Skeletal muscle tissue (tissue), 4 donors: Measurements from ENCODE around the gene ADAM33. TPM values are rescaled to one million over a fixed set of nuclear protein-coding genes. Genes with fewer than 3 reads are reported as not detected.

Experiments
- H3K27ac ChIP-seq: one replicate; pipeline ENCODE4 v1.7.0; 2013; ENCODE audit warnings: mild to moderate bottlenecking, low read depth, low read length, inconsistent platforms
- H3K27me3 ChIP-seq, 3 donors: one replicate each; pipeline ENCODE4 v1.7.0; 2013; ENCODE audit warnings: low read length in 3 of 3; ENCODE audit not compliant: control insufficient read depth in 3 of 3, insufficient read depth in 3 of 3
- H3K36me3 ChIP-seq, 3 donors: one replicate each; pipeline ENCODE4 v1.7.0; 2013; ENCODE audit warnings: low read length in 3 of 3; ENCODE audit not compliant: control insufficient read depth in 3 of 3, insufficient read depth in 3 of 3
- H3K4me1 ChIP-seq, 3 donors: one replicate each; pipeline ENCODE4 v1.7.0; 2013; ENCODE audit warnings: low read length in 3 of 3, mild to moderate bottlenecking in 3 of 3; ENCODE audit not compliant: control insufficient read depth in 3 of 3, insufficient read depth in 3 of 3
- H3K4me3 ChIP-seq, 3 donors: one replicate each; pipeline ENCODE4 v1.7.0; 2013; ENCODE audit warnings: low read length in 3 of 3
- H3K9ac ChIP-seq, 3 donors: one replicate each; pipeline ENCODE4 v1.7.0; 2013; ENCODE audit warnings: low read length in 3 of 3, mild to moderate bottlenecking in 3 of 3, moderate library complexity in 2 of 3, low read depth in 1 of 3
- H3K9me3 ChIP-seq, 3 donors: one replicate each; pipeline ENCODE4 v1.7.0; 2013; ENCODE audit warnings: low read length in 3 of 3; ENCODE audit not compliant: control insufficient read depth in 3 of 3
- total RNA-seq: library from RNA; depleted of rRNA; stranded (reverse); fragments of >200 nt; gene quantifications from one replicate; pipeline ENCODE4 v1.2.3, GENCODE V29; 2014
- donor health status: Osteomylitis.

The ADAM33 gene
- total RNA-seq, 1 donor from 2014 or later = 30.8 TPM

- Histone ChIP-seq H3K36me3 (no peaks in the 10 kb centered on the region), H3K27ac (peak overlapping the region; percentile 13), H3K9ac (peak overlapping the region in 1 of 3 donors; percentile 57), H3K4me3 (peak overlapping the region in 1 of 3 donors; percentile 3), H3K9me3 (no peaks in the 10 kb centered on the region), H3K27me3 (no peaks in the 10 kb centered on the region), H3K4me1 (peaks cover 12 to 33% (median 26%) of the 10 kb centered on the region in 3 donors)
Observed at GRCh38 chr20:3710703-3711483, 29.1 kb upstream of the ADAM33 start.

DNA sequence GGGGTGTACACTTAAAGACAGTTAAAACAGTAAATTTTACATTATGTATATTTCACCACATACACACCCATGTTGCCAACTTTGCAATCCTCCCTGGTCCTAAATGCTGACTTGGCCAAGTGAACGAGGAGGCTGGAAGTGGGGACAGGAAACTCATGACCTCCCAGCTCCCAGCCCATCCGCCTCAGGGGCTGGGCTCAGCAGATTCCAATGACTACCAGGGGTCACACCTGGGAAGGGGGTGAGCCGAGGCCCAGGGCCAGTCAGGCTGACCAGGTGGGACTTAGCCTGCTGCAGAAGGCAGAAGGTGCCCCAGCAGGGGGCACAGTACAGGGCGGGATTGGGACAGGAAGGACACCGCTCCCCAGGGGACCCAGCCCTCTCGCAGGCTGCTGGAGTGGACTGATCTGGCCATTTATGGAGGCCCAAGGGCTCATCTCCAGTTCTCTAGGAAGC, 28.2 kb upstream of the ADAM33 start:
- Histone ChIP-seq H3K9ac (no peak overlapping the region), H3K27ac (peak overlapping the region; percentile 13), H3K36me3 (no peaks in the 10 kb centered on the region), H3K4me1 (peaks cover 12 to 36% (median 26%) of the 10 kb centered on the region in 3 donors), H3K9me3 (no peaks in the 10 kb centered on the region), H3K27me3 (no peaks in the 10 kb centered on the region), H3K4me3 (peak overlapping the region in 1 of 3 donors; percentile 14)

DNA sequence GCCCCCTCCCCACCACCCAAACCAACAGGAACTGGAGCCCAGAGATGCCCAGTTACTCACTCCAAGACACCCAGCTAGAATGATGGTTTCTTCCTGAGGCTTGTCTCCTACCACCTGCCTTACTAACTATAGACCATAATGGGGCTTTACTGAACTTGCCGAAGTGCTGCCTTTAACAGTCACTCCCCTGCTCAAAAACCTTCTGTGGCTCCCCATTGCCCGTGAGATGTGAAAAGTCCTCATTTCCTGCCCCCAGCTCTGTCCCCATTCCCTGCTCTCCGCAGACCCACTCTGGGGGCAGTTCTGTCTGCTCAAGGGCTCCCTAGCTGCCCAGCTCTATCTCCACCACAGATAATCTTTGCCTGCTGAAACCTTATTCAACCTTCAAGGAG, 25.7 kb upstream of the ADAM33 start:
- H3K9me3 ChIP-seq = no peaks in the 10 kb centered on the region
- H3K27ac ChIP-seq = peak overlapping the region; percentile 50
- peaks cover 12 to 36% (median 26%) of the 10 kb centered on the region in 3 donors for H3K4me1 ChIP-seq
- no peak overlapping the region for H3K4me3 ChIP-seq
- H3K9ac ChIP-seq = peak overlapping the region in 1 of 3 donors; percentile 57
- no peaks in the 10 kb centered on the region for H3K36me3 ChIP-seq
- H3K27me3 ChIP-seq = peaks cover 0 to 2% (median 0%) of the 10 kb centered on the region in 3 donors

GRCh38 chr20:3706774-3707507, 25.1 kb upstream of the ADAM33 start:
- peak overlapping the region in 2 of 3 donors; percentile 3 to 56 for H3K4me3 ChIP-seq
- H3K27ac ChIP-seq = peak overlapping the region; percentile 50
- peaks cover 0 to 2% (median 0%) of the 10 kb centered on the region in 3 donors for H3K27me3 ChIP-seq
- peak overlapping the region in 2 of 3 donors; percentile 54 to 57 for H3K9ac ChIP-seq
- no peaks in the 10 kb centered on the region for H3K36me3 ChIP-seq
- H3K4me1 ChIP-seq = peaks cover 12 to 36% (median 26%) of the 10 kb centered on the region in 3 donors
- H3K9me3 ChIP-seq = no peaks in the 10 kb centered on the region

- no peaks in the 10 kb centered on the region for H3K9me3 ChIP-seq
- H3K4me1 ChIP-seq = peaks cover 12 to 32% (median 26%) of the 10 kb centered on the region in 3 donors
- H3K4me3 ChIP-seq = no peak overlapping the region
- H3K27me3 ChIP-seq = peaks cover 0 to 2% (median 0%) of the 10 kb centered on the region in 3 donors
- H3K9ac ChIP-seq = peak overlapping the region in 1 of 3 donors; percentile 8
- no peaks in the 10 kb centered on the region for H3K36me3 ChIP-seq
- H3K27ac ChIP-seq = no peak overlapping the region
Observed at GRCh38 chr20:3705970-3706739, 24.3 kb upstream of the ADAM33 start.

GRCh38 chr20:3705491-3705969, 23.7 kb upstream of the ADAM33 start:
- no peak overlapping the region for H3K27ac ChIP-seq
- H3K4me1 ChIP-seq = peaks cover 10 to 26% (median 22%) of the 10 kb centered on the region in 3 donors
- H3K4me3 ChIP-seq = no peak overlapping the region
- no peak overlapping the region for H3K9ac ChIP-seq
- H3K36me3 ChIP-seq = no peaks in the 10 kb centered on the region
- no peaks in the 10 kb centered on the region for H3K9me3 ChIP-seq
- peaks cover 0 to 2% (median 0%) of the 10 kb centered on the region in 3 donors for H3K27me3 ChIP-seq

DNA sequence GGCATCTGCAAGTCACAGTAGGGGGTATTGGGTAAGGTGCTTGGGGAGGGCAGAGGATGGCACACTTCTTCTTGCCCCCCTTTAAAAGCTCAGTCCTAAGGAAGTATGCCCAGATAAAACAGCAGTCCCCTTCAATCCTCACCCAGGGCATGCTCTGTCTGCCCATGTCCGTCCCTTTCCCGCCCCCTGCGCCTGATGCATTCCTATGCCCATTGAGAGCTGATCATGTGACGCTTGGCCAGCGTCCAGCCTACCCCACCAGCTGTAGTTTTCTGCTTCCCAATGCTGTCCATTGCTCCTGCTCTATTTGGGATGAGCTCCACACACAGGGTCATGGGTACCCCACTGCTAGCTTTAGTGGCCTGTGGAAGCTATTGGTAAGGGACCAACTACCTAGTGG, 22.3 kb upstream of the ADAM33 start:
- H3K9me3 ChIP-seq = no peaks in the 10 kb centered on the region
- H3K27ac ChIP-seq = no peak overlapping the region
- H3K27me3 ChIP-seq = peaks cover 0 to 2% (median 0%) of the 10 kb centered on the region in 3 donors
- H3K4me3 ChIP-seq = no peak overlapping the region
- no peak overlapping the region for H3K9ac ChIP-seq
- H3K36me3 ChIP-seq = no peaks in the 10 kb centered on the region
- peaks cover 6 to 20% (median 17%) of the 10 kb centered on the region in 3 donors for H3K4me1 ChIP-seq

DNA sequence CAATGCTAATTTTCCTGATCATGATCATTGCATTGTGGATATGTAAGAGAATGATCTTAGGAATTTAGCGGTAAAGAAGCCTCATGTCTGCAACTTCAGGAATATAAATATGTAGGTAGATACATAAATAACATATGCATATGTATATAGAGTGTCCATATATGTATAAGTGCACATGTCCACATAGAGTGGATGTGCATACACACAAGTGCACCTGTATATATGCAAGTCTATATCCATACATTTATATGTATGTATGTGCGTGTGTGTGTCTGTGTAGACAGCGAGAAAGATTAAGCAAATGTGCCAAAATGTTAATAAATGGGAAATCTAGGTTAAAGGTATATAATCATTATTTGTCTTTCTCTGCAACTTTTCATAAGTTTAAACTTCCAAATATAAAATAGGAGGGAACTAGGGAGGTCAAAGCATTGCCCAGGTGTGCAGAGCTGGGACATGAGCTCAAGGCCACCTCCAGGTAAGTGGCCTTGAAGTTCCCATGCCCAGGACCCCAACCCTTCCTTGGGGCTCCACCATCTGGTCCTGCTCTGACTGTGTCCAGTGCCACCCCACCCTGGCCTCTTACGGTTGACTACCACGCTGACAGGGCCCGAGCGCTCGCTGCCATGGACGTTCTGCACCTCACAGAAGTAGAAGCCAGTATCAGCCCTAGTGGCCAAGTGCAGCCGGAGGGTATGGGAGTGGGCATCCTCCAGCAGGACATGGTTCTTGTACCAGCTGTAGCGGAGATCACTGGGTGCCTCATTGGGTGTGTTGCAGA, 21.0 kb upstream of the ADAM33 start:
- Histone ChIP-seq H3K4me1 (peaks cover 8 to 18% (median 17%) of the 10 kb centered on the region in 3 donors), H3K36me3 (no peaks in the 10 kb centered on the region), H3K9ac (no peak overlapping the region), H3K4me3 (no peak overlapping the region), H3K27me3 (peaks cover 0 to 4% (median 3%) of the 10 kb centered on the region in 3 donors), H3K27ac (no peak overlapping the region), H3K9me3 (no peaks in the 10 kb centered on the region)
